ENCODE measurements around the gene SRSF3.
"Not testable (repeated sequence)": the region's sequence is repeated elsewhere in the genome, so short reads cannot be mapped to it uniquely, and the experiment has no call there.

Gene SRSF3

GRCh38 chr6:36563237-36563927 is 30.8 kb upstream of the SRSF3 start:
- ChIA-PET POLR2A (interaction anchor here (0.6 kb wide), 1 partner anchor 190 kb away, joined by 4 read pairs; no protein-coding TSS in a partner anchor), CTCF (interaction anchor here (1.2 kb wide), 1 partner anchor 140 kb away, joined by 3 read pairs; no protein-coding TSS in a partner anchor)
- DNase-seq (ENCODE audit: extremely low spot score), result no peak
- TF ChIP-seq CTCF (IDR thresholded peaks at IDR 0.05; ENCODE audit: control extremely low read depth, extremely low read depth, low read depth, missing control alignments), result no peak

GRCh38 chr6:36563928-36564284 is 30.3 kb upstream of the SRSF3 start:
- CTCF ChIA-PET, result interaction anchor here (1.2 kb wide), 1 partner anchor 141 kb away, joined by 3 read pairs; no protein-coding TSS in a partner anchor
- no peak for TF ChIP-seq CTCF (IDR thresholded peaks at IDR 0.05; ENCODE audit: control extremely low read depth, extremely low read depth, low read depth, missing control alignments)
- no peak for DNase-seq (ENCODE audit: extremely low spot score)
- POLR2A ChIA-PET, result interaction anchor here (0.6 kb wide), 1 partner anchor 190 kb away, joined by 4 read pairs; no protein-coding TSS in a partner anchor

GRCh38 chr6:36566418-36566905 is 27.7 kb upstream of the SRSF3 start:
- ChIA-PET POLR2A (no interaction called here), CTCF (interaction anchor here (1.5 to 2.9 kb wide), 2 partner anchors 13 to 20 kb away, joined by 4 to 8 read pairs; no protein-coding TSS in a partner anchor)
- TF ChIP-seq CTCF (IDR thresholded peaks at IDR 0.05; ENCODE audit: control extremely low read depth, extremely low read depth, low read depth, missing control alignments), result no peak
- no peak for DNase-seq (ENCODE audit: extremely low spot score)

GRCh38 chr6:36570264-36570663 is 23.9 kb upstream of the SRSF3 start:
- CTCF ChIA-PET, result interaction anchor here (0.7 kb wide), 1 partner anchor 12 kb away, joined by 3 read pairs; no protein-coding TSS in a partner anchor
- no peak for TF ChIP-seq CTCF (IDR thresholded peaks at IDR 0.05; ENCODE audit: control extremely low read depth, extremely low read depth, low read depth, missing control alignments)
- POLR2A ChIA-PET, result no interaction called here
- no peak for DNase-seq (ENCODE audit: extremely low spot score)

GRCh38 chr6:36571122-36572043 is 22.8 kb upstream of the SRSF3 start:
- DNase-seq (ENCODE audit: extremely low spot score), result no peak
- no peak for TF ChIP-seq CTCF (IDR thresholded peaks at IDR 0.05; ENCODE audit: control extremely low read depth, extremely low read depth, low read depth, missing control alignments)
- CTCF ChIA-PET, result interaction anchor here (1.2 to 1.3 kb wide), 2 partner anchors 14 to 17 kb away, joined by 3 read pairs; no protein-coding TSS in a partner anchor
- POLR2A ChIA-PET, result no interaction called here

GRCh38 chr6:36572353-36573311 is 21.5 kb upstream of the SRSF3 start:
- DNase-seq (ENCODE audit: extremely low spot score); POLR2A ChIA-PET: not testable (repeated sequence)
- CTCF ChIA-PET, result interaction anchor here (1.3 kb wide), 1 partner anchor 13 kb away, joined by 3 read pairs; no protein-coding TSS in a partner anchor

Measured in GM10248 (cell line).